ENCODE results near the gene SLC25A51.

- TF ChIP-seq, protein P1, sequence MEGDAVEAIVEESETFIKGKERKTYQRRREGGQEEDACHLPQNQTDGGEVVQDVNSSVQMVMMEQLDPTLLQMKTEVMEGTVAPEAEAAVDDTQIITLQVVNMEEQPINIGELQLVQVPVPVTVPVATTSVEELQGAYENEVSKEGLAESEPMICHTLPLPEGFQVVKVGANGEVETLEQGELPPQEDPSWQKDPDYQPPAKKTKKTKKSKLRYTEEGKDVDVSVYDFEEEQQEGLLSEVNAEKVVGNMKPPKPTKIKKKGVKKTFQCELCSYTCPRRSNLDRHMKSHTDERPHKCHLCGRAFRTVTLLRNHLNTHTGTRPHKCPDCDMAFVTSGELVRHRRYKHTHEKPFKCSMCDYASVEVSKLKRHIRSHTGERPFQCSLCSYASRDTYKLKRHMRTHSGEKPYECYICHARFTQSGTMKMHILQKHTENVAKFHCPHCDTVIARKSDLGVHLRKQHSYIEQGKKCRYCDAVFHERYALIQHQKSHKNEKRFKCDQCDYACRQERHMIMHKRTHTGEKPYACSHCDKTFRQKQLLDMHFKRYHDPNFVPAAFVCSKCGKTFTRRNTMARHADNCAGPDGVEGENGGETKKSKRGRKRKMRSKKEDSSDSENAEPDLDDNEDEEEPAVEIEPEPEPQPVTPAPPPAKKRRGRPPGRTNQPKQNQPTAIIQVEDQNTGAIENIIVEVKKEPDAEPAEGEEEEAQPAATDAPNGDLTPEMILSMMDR (IDR thresholded peaks at IDR 0.05; ENCODE audit: low read length) = no peak
- TF ChIP-seq EZH2 (optimal IDR thresholded peaks at IDR 0.05; ENCODE audit: low read depth, low read length) = no peak
Observed at GRCh38 chr9:37936965-37937364, 33.0 kb upstream of the SLC25A51 start.
